ENCODE measurements around the gene VSIR. TPM values are rescaled to one million over a fixed set of nuclear protein-coding genes. Genes with fewer than 3 reads are reported as not detected.

Gene VSIR
- 9.8 and 40.8 TPM in 2 replicates for total RNA-seq

GRCh38 chr10:71773221-71773971 lies at the start of gene VSIR:
Gene VSIR (minus strand): TSS chr10:71773520. CDS start chr10:71773439, 81 bp downstream.

GRCh38 chr10:71719464-71720201 lies 53.7 kb downstream of the VSIR start, which contains the start of gene C10orf105:
Gene C10orf105 (minus strand): TSS chr10:71719778. CDS start chr10:71716337, 3,441 bp downstream.

Other genes with a start within 250 kb of the VSIR start
- under 0.01 TPM in 1 of 2 replicates, not detected in the other for gene C10orf105, start 53.7 kb downstream of the VSIR start, total RNA-seq
- gene PSAP, start 77.7 kb upstream of the VSIR start, total RNA-seq: 1,716 and 2,333 TPM in 2 replicates
- 49.4 and 64.2 TPM in 2 replicates for gene CHST3, start 190.9 kb upstream of the VSIR start, total RNA-seq